K562 (cell line): ENCODE results near the gene SLC12A9. TPM values are rescaled to one million over a fixed set of nuclear protein-coding genes. Genes with fewer than 3 reads are reported as not detected.

ENCODE experiments used
- ATF4 ChIP-seq: fragments of 450-650 bp; formaldehyde crosslinking; IDR thresholded peaks from 2 replicates; pipeline ENCODE4 v1.4.0; 2022; ENCODE audit warnings: mild to moderate bottlenecking, moderate library complexity
- CBX2 ChIP-seq: fragments of 200-600 bp; sonication (generic); IDR thresholded peaks from one replicate; pipeline ENCODE4 v1.6.1; 2012; ENCODE audit warnings: mild to moderate bottlenecking, low read length, inconsistent platforms; ENCODE audit not compliant: insufficient read depth, poor library complexity, severe bottlenecking
- CHCHD3 ChIP-seq: fragments of 250-450 bp; sonication (Bioruptor Pico); IDR thresholded peaks from 2 replicates; pipeline ENCODE4 v2.1.2; 2022; ENCODE audit warnings: mild to moderate bottlenecking
- EGR1 ChIP-seq: fragments of 450-650 bp; conservative IDR thresholded peaks from 2 replicates; pipeline ENCODE4 v1.6.1; 2017; ENCODE audit warnings: mild to moderate bottlenecking
- HIVEP1 ChIP-seq: fragments of 250-450 bp; sonication (Bioruptor Pico); IDR thresholded peaks from 2 replicates; pipeline ENCODE4 v1.4.0; 2020; ENCODE audit warnings: mild to moderate bottlenecking
- MAFK ChIP-seq: IDR thresholded peaks from 2 replicates; pipeline ENCODE4 v1.6.1; 2011; ENCODE audit warnings: low read length, improper control_type of control experiment
- NELFE ChIP-seq: IDR thresholded peaks from 2 replicates; pipeline ENCODE4 v1.6.1; 2011; ENCODE audit warnings: mild to moderate bottlenecking; ENCODE audit not compliant: insufficient read depth, insufficient read length
- RBFOX2 ChIP-seq: fragments of 200-400 bp; formaldehyde crosslinking; IDR thresholded peaks from 2 replicates; pipeline ENCODE4 v1.6.1; 2017; ENCODE audit warnings: low read depth, mild to moderate bottlenecking, low read length, moderate library complexity
- TFAM ChIP-seq: fragments of 250-450 bp; sonication (Bioruptor Pico); conservative IDR thresholded peaks from 2 replicates; pipeline ENCODE4 v1.5.0; 2021; ENCODE audit warnings: mild to moderate bottlenecking, moderate library complexity
- USF1 ChIP-seq: sonication (generic); formaldehyde crosslinking; IDR thresholded peaks from 2 replicates; pipeline ENCODE4 v1.9.0; 2022; ENCODE audit warnings: mild to moderate bottlenecking, missing genetic modification reagents
- VEZF1 ChIP-seq: fragments of 200-800 bp; sonication (Bioruptor generic); IDR thresholded peaks from 2 replicates; pipeline ENCODE4 v1.6.1; 2017; ENCODE audit warnings: missing genetic modification characterization, missing compliant biosample characterization
- ZBTB40 ChIP-seq, 2 experiments: fragments of 450-650 bp in 1 of 2; sonication (generic) in 1 of 2; formaldehyde crosslinking in 1 of 2; IDR thresholded peaks; 2 replicates each; pipeline versions ENCODE4 v1.7.1 to v1.9.0; 2016 to 2022; ENCODE audit warnings: inconsistent platforms in 1 of 2, mild to moderate bottlenecking in 1 of 2, missing genetic modification reagents in 1 of 2
- polyA plus RNA-seq, 8 experiments: library from polyadenylated mRNA; depleted of rRNA in 4 of 8; stranded (reverse) in 5 of 8; unstranded in 3 of 8; fragments of >200 nt; fragmentation: Nextera tagmentation in 2 of 8; fragmentation: Illumina TruSeq in 1 of 8; extraction: Ambion mirVana in 2 of 8; extraction: Trizol in 1 of 8; gene quantifications; 2 replicates each; pipeline versions ENCODE4 v1.2.1 to v1.2.3, GENCODE V29; 2011 to 2014; ENCODE audit warnings: inconsistent platforms in 1 of 8, missing spikeins in 1 of 8
- total RNA-seq, 7 experiments: library from RNA; depleted of rRNA in 6 of 7; stranded (reverse); fragments of >200 nt in 6 of 7; fragmentation: Illumina TruSeq in 2 of 7; extraction: Trizol in 2 of 7; gene quantifications; 2 replicates each; pipeline versions ENCODE4 v1.2.1 to v1.2.3, GENCODE V29; 2011 to 2021; ENCODE audit warnings: low replicate concordance in 1 of 7

The SLC12A9 gene
- total and polyA plus RNA-seq, 9 of the 15 experiments (the other 6 are each of a cell fraction or from before 2014, with no cell fraction given): 0.06 to 20.2 (median 10.7) TPM

GRCh38 chr7:100888988-100889750 lies 36.7 kb downstream of the SLC12A9 start, which contains the start of gene UFSP1 (continued):
- TF ChIP-seq HIVEP1: 0 out of 2 replicates have a peak, but pooled peaks have one; percentile 20
- no peak for TF ChIP-seq MAFK
- peak; percentile 92 for TF ChIP-seq VEZF1 (CRISPR knock-in tag)
- peak; percentile 84 for TF ChIP-seq RBFOX2
- peak; percentile 25 for TF ChIP-seq EGR1
- TF ChIP-seq ZBTB40 (IDR thresholded peaks at IDR 0.05): no peak
- no peak; the same call in 1 of the 2 replicates for TF ChIP-seq ZBTB40 (CRISPR knock-in tag; IDR thresholded peaks at IDR 0.05)
- no peak for TF ChIP-seq NELFE
- TF ChIP-seq CHCHD3 (CRISPR knock-in tag): no peak
- no peak for TF ChIP-seq TFAM (CRISPR knock-in tag)
- no peak for TF ChIP-seq CBX2
- no peak for TF ChIP-seq ATF4 (CRISPR knock-in tag)
- peak; percentile 70 for TF ChIP-seq USF1 (CRISPR knock-in tag)
